Left lung (tissue), 10 donors: ENCODE measurements around the gene CFAP54. TPM values are rescaled to one million over a fixed set of nuclear protein-coding genes. Genes with fewer than 3 reads are reported as not detected.

Experiments used
- ATAC-seq: fragments of 200-7000 bp; cut with Tn5 transposase; one replicate; pipeline ENCODE4 v1.9.1; 2020; ENCODE audit warnings: moderate library complexity
- DNase-seq, 4 donors: peaks; one replicate each; pipeline ENCODE4 v3.0.0-alpha.2; 2013 to 2020
- H3K27ac ChIP-seq, 2 donors: fragments of 200-600 bp; sonication (generic) in 1 of 2; one replicate each; pipeline versions ENCODE4 v1.5.0 to v1.8.0; 2020 to 2021
- H3K27me3 ChIP-seq, 2 donors: fragments of 200-600 bp; sonication (generic) in 1 of 2; one replicate each; pipeline versions ENCODE4 v1.5.0 to v1.8.0; 2020 to 2021
- H3K36me3 ChIP-seq, 2 donors: fragments of 200-600 bp; sonication (generic) in 1 of 2; one replicate each; pipeline versions ENCODE4 v1.5.0 to v1.8.0; 2020 to 2021
- H3K4me1 ChIP-seq, 2 donors: fragments of 200-600 bp; one replicate each; pipeline ENCODE4 v1.8.0; 2021
- H3K4me3 ChIP-seq, 2 donors: fragments of 200-600 bp; sonication (generic) in 1 of 2; one replicate each; pipeline versions ENCODE4 v1.5.0 to v1.8.0; 2020 to 2021; ENCODE audit warnings: mild to moderate bottlenecking in 1 of 2
- H3K9me3 ChIP-seq, 2 donors: fragments of 200-600 bp; sonication (generic) in 1 of 2; one replicate each; pipeline versions ENCODE4 v1.5.0 to v1.8.0; 2020 to 2021
- CTCF ChIP-seq, 2 donors: fragments of 200-600 bp; sonication (generic) in 1 of 2; IDR thresholded peaks; one replicate each; pipeline versions ENCODE4 v1.5.0 to v1.8.0; 2021; ENCODE audit warnings: antibody characterized with exemption in 2 of 2
- intact Hi-C, 2 donors: fragments of 100-400 bp; cut with DNase I; formaldehyde crosslinking; loops; one replicate each; pipeline versions ENCODE4 v1.11.2 to v1.14.2; 2022
- polyA plus RNA-seq, 6 donors: library from polyadenylated mRNA; unstranded; fragments of 120-200 nt; gene quantifications; one replicate each; pipeline ENCODE4 v1.2.1, GENCODE V29; 2013; ENCODE audit not compliant: insufficient read length in 6 of 6
- total RNA-seq, 2 donors: library from RNA; stranded (reverse); fragmentation: NEBNext Ultra II Directional; extraction: Animal tissue kit (Norgen Biotek cat#: 25700); gene quantifications; one replicate each; pipeline ENCODE4 v1.2.1, GENCODE V29; 2021
- donor health status: DM: no; HTN: yes; CAD: no.
- donor health status: DM: no; HTN: no; CAD: no.

The CFAP54 gene
- total and polyA plus RNA-seq, 8 donors = 1.1 to 3.7 (median 2.6) TPM

- Histone ChIP-seq H3K4me3 (no peak overlapping the region), H3K27ac (no peak overlapping the region), H3K36me3 (no peaks in the 10 kb centered on the region), H3K4me1 (no peaks in the 10 kb centered on the region), H3K9me3 (no peaks in the 10 kb centered on the region), H3K27me3 (no peaks in the 10 kb centered on the region)
- ATAC-seq (no peak), DNase-seq (no peak)
- intact Hi-C loops = no loop called here
- no peak for TF ChIP-seq CTCF (IDR thresholded peaks at IDR 0.05)
These were observed 22.2 kb upstream of the CFAP54 start for GRCh38 chr12:96466939-96467751.

GRCh38 chr12:96471368-96472050, 17.9 kb upstream of the CFAP54 start:
- no peaks in the 10 kb centered on the region for H3K36me3 ChIP-seq
- no peak overlapping the region for H3K27ac ChIP-seq
- H3K27me3 ChIP-seq = no peaks in the 10 kb centered on the region
- no peak overlapping the region for H3K4me3 ChIP-seq
- TF ChIP-seq CTCF (IDR thresholded peaks at IDR 0.05) = no peak
- H3K4me1 ChIP-seq = no peaks in the 10 kb centered on the region
- peak; percentile 27 for ATAC-seq
- intact Hi-C loops = no loop called here
- no peaks in the 10 kb centered on the region for H3K9me3 ChIP-seq
- no peak for DNase-seq

- Histone ChIP-seq H3K4me1 (no peaks in the 10 kb centered on the region), H3K4me3 (no peak overlapping the region), H3K9me3 (no peaks in the 10 kb centered on the region), H3K27me3 (no peaks in the 10 kb centered on the region), H3K36me3 (no peaks in the 10 kb centered on the region), H3K27ac (no peak overlapping the region)
- intact Hi-C loops = no loop called here
- DNase-seq = no peak
- ATAC-seq = no peak
- TF ChIP-seq CTCF (IDR thresholded peaks at IDR 0.05) = no peak
These were observed 17.0 kb upstream of the CFAP54 start for GRCh38 chr12:96472384-96472783.

- H3K4me1 ChIP-seq = no peaks in the 10 kb centered on the region
- TF ChIP-seq CTCF (IDR thresholded peaks at IDR 0.05) = no peak
- H3K27ac ChIP-seq = no peak overlapping the region
- H3K9me3 ChIP-seq = no peaks in the 10 kb centered on the region
- intact Hi-C loops = no loop called here
- ATAC-seq (no peak), DNase-seq (no peak)
- H3K27me3 ChIP-seq = no peaks in the 10 kb centered on the region
- no peaks in the 10 kb centered on the region for H3K36me3 ChIP-seq
- H3K4me3 ChIP-seq = no peak overlapping the region
These were observed 15.8 kb upstream of the CFAP54 start for GRCh38 chr12:96473394-96474093.

- no peak overlapping the region for H3K27ac ChIP-seq
- no peak overlapping the region for H3K4me3 ChIP-seq
- no peak for ATAC-seq
- no peaks in the 10 kb centered on the region for H3K36me3 ChIP-seq
- no peaks in the 10 kb centered on the region for H3K27me3 ChIP-seq
- no peak for DNase-seq
- TF ChIP-seq CTCF (IDR thresholded peaks at IDR 0.05) = no peak
- no peaks in the 10 kb centered on the region for H3K4me1 ChIP-seq
- H3K9me3 ChIP-seq = no peaks in the 10 kb centered on the region
- intact Hi-C loops = no loop called here
These were observed 15.2 kb upstream of the CFAP54 start for GRCh38 chr12:96474206-96474605.
